Measurements from ENCODE around the gene IL25. TPM values are rescaled to one million over a fixed set of nuclear protein-coding genes. Genes with fewer than 3 reads are reported as not detected.

The IL25 gene
- total and polyA plus RNA-seq, 2 of the 4 experiments (the other 2 are of a cell fraction) = not detected

DNA sequence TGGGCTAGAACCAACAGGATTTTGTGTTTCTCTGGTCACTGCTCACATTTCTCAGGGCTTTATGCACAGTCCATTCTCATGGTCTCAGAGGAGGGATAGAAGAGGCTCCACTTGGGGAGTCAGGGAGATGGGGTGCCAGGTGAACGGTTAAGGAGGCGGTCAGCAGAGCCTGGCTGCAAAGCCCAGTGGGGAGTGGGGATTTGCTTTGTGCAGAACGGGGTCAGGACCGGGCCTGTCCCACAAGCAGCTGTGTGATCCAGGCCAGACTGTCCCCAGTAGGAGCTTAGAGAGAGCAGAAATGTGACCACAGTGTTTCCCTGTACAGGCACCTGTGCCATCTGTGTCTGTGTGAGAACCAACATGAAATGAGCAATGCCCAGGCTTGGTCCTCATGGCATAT is 8.4 kb downstream of the IL25 start:
- H3K79me1 ChIP-seq (ENCODE audit: low read depth in 1 of 2, low read length in 2 of 2) = no peaks in the 10 kb centered on the region
- no peak overlapping the region for H3K18ac ChIP-seq (ENCODE audit: low read depth, low read length)
- H4K91ac ChIP-seq (ENCODE audit: insufficient read depth, low read depth, low read length) = no peak overlapping the region
- no peak overlapping the region for H3K14ac ChIP-seq (replicated peaks; ENCODE audit: low read depth, low read length)
- no peak overlapping the region for H3K4ac ChIP-seq (ENCODE audit: low read depth, low read length)
- ChIA-PET CTCF (interaction anchor here (0.9 to 1.7 kb wide), 2 partner anchors 47 to 180 kb away, joined by 3 to 10 read pairs; no protein-coding TSS in a partner anchor), POLR2A (ENCODE audit: unreplicated experiment) (interaction anchor here (1.6 kb wide), 1 partner anchor 54 kb away, joined by 5 read pairs; no protein-coding TSS in a partner anchor)
- H3K4me2 ChIP-seq (ENCODE audit: low read depth, low read length) = no peak overlapping the region
- peaks cover 44% of the 10 kb centered on the region for H3K27me3 ChIP-seq (ENCODE audit: control insufficient read depth, insufficient read depth, low read length)
- H3K23ac ChIP-seq (ENCODE audit: low read depth, low read length) = no peak overlapping the region
- H3K4me1 ChIP-seq (ENCODE audit: control insufficient read depth, insufficient read depth, low read length) = no peaks in the 10 kb centered on the region
- no peak overlapping the region for H3K27ac ChIP-seq (ENCODE audit: insufficient read depth, low read length)
- H2BK20ac ChIP-seq (ENCODE audit: low read depth, low read length) = no peak overlapping the region
- no peak overlapping the region for H2AK5ac ChIP-seq (ENCODE audit: low read depth, low read length)
- H3K9me1 ChIP-seq (ENCODE audit: insufficient read depth, low read length) = no peaks in the 10 kb centered on the region
- dilution Hi-C loops (cut with HindIII; ENCODE audit: low sequenced_read_pairs, unreplicated experiment) (no loop called here), intact Hi-C loops (cut with micrococcal nuclease) (loop anchor here (1.0 to 2.0 kb wide), 2 partner anchors 53 to 116 kb away; no protein-coding TSS in a partner anchor), in situ Hi-C loops (cut with MboI; ENCODE audit: low sequenced_read_pairs) (no loop called here)
- H3K4me3 ChIP-seq (ENCODE audit: insufficient read depth, low read depth, low read length) = no peak overlapping the region
- TF ChIP-seq BHLHE40 (IDR thresholded peaks at IDR 0.05; ENCODE audit: low read depth, low read length) (no peak), SMC3 (IDR thresholded peaks at IDR 0.05; ENCODE audit: low read depth, low read length) (no peak), CHD1 (IDR thresholded peaks at IDR 0.05; ENCODE audit: low read depth, low read length) (no peak), POLR2A (IDR thresholded peaks at IDR 0.05; ENCODE audit: low read depth, low read length) (no peak), RCOR1 (IDR thresholded peaks at IDR 0.05; ENCODE audit: insufficient replicate concordance, low read length) (no peak), USF2 (IDR thresholded peaks at IDR 0.05; ENCODE audit: low read depth, low read length) (no peak), MXI1 (IDR thresholded peaks at IDR 0.05; ENCODE audit: borderline replicate concordance, low read depth, low read length) (no peak), RAD21 (IDR thresholded peaks at IDR 0.05; ENCODE audit: low read length) (no peak), MAFK (IDR thresholded peaks at IDR 0.05; ENCODE audit: low read depth, low read length) (no peak), CEBPB (IDR thresholded peaks at IDR 0.05; ENCODE audit: low read depth, low read length) (no peak), ELK1 (IDR thresholded peaks at IDR 0.05; ENCODE audit: borderline replicate concordance, low read depth, low read length) (no peak), NFE2L2 (IDR thresholded peaks at IDR 0.05; ENCODE audit: low read depth, low read length) (no peak)
- TF ChIP-seq, protein P1, sequence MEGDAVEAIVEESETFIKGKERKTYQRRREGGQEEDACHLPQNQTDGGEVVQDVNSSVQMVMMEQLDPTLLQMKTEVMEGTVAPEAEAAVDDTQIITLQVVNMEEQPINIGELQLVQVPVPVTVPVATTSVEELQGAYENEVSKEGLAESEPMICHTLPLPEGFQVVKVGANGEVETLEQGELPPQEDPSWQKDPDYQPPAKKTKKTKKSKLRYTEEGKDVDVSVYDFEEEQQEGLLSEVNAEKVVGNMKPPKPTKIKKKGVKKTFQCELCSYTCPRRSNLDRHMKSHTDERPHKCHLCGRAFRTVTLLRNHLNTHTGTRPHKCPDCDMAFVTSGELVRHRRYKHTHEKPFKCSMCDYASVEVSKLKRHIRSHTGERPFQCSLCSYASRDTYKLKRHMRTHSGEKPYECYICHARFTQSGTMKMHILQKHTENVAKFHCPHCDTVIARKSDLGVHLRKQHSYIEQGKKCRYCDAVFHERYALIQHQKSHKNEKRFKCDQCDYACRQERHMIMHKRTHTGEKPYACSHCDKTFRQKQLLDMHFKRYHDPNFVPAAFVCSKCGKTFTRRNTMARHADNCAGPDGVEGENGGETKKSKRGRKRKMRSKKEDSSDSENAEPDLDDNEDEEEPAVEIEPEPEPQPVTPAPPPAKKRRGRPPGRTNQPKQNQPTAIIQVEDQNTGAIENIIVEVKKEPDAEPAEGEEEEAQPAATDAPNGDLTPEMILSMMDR (conservative IDR thresholded peaks at IDR 0.05; ENCODE audit: low read depth, low read length) = no peak
- H2BK5ac ChIP-seq (ENCODE audit: low read depth, low read length, poor library complexity, severe bottlenecking) = no peak overlapping the region
- no peaks in the 10 kb centered on the region for H4K20me1 ChIP-seq (ENCODE audit: insufficient read depth, low read length)
- no peaks in the 10 kb centered on the region for H3K36me3 ChIP-seq (ENCODE audit: control insufficient read depth, insufficient read depth, low read length)
- no peak overlapping the region for H3K9ac ChIP-seq (ENCODE audit: low read depth, low read length)
- H3K9me3 ChIP-seq (ENCODE audit: control insufficient read depth, insufficient read depth, low read length) = no peaks in the 10 kb centered on the region
- BruUV-seq (replicated peaks) = no TSS peak
- H2BK15ac ChIP-seq (ENCODE audit: low read depth, low read length) = no peak overlapping the region
- no peak overlapping the region for H4K8ac ChIP-seq (ENCODE audit: low read depth in 2 of 2, low read length in 2 of 2)
- no peak overlapping the region for H2BK120ac ChIP-seq (ENCODE audit: low read depth, low read length)
- no peak for DNase-seq
- ATAC-seq (ENCODE audit: low read depth) = no peak
- no peak overlapping the region for H3K56ac ChIP-seq (ENCODE audit: extremely low read depth, insufficient read depth, low read length)
- no peak overlapping the region for H2AFZ ChIP-seq (replicated peaks; ENCODE audit: low read length, poor library complexity)
- 46% methylated on average over 3 of the region's 4 CpGs; no CpG with 5 or more reads in 1 of the 2 experiments for WGBS, 2 experiments (ENCODE audit: extremely low coverage in 2 of 2, insufficient read length in 1 of 2)
- no peak overlapping the region for H2AK9ac ChIP-seq (replicated peaks; ENCODE audit: low read depth, low read length, poor library complexity)
- no peak overlapping the region for H4K5ac ChIP-seq (ENCODE audit: low read depth, low read length)
